GM12873 (cell line): Measurements from ENCODE around the gene LOC101059915.

Experiments
- TF ChIP-seq, protein P1 (sequence below): IDR thresholded peaks from 2 replicates; pipeline ENCODE4 v1.5.1; 2012; ENCODE audit warnings: low read depth, mild to moderate bottlenecking, moderate library complexity, low read length, control low read depth; ENCODE audit not compliant: insufficient read depth; ENCODE audit errors: missing control alignments

The LOC101059915 gene

DNA sequence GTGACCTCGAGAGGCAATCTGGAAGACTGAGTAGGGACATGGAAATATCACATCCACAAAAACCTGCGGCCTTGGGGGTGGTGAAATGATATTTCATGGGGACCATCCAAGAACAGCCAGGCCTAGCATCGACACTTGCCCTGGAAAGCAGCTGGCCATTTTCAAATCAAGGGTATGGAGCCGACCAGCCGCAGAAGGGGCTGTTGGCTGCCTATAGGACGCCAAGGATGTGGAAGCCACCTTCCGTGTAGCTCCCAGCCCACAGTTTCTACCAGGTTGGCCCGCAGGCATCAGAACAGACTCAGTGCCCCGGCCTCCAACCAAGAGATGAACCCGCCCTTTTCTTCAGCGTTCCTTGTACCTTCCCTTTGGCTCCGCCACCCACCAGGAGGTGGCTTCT is 5.4 kb upstream of the LOC101059915 start:
- TF ChIP-seq, protein P1, sequence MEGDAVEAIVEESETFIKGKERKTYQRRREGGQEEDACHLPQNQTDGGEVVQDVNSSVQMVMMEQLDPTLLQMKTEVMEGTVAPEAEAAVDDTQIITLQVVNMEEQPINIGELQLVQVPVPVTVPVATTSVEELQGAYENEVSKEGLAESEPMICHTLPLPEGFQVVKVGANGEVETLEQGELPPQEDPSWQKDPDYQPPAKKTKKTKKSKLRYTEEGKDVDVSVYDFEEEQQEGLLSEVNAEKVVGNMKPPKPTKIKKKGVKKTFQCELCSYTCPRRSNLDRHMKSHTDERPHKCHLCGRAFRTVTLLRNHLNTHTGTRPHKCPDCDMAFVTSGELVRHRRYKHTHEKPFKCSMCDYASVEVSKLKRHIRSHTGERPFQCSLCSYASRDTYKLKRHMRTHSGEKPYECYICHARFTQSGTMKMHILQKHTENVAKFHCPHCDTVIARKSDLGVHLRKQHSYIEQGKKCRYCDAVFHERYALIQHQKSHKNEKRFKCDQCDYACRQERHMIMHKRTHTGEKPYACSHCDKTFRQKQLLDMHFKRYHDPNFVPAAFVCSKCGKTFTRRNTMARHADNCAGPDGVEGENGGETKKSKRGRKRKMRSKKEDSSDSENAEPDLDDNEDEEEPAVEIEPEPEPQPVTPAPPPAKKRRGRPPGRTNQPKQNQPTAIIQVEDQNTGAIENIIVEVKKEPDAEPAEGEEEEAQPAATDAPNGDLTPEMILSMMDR = no peak

DNA sequence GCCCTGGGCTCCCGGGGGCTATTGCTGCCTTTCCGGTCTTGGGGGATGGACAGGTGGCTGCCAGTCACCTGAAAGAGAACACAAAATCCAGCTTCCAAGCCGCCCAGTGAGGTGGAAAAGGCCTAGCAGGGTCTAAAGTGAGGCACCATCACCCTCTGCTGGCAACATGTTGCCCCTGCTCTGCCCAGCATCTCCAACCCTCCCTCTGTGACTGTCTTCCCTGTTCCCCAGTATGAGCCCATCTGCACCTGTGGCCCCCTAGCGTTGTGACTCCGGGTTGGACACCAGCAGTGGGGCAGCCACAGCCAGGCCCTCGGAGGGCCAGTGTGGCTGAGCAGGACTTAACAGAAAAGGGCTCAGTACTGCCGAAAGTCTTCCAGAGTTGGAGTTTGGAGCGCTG is 3.1 kb upstream of the LOC101059915 start:
- TF ChIP-seq, protein P1 = peak; percentile 51

DNA sequence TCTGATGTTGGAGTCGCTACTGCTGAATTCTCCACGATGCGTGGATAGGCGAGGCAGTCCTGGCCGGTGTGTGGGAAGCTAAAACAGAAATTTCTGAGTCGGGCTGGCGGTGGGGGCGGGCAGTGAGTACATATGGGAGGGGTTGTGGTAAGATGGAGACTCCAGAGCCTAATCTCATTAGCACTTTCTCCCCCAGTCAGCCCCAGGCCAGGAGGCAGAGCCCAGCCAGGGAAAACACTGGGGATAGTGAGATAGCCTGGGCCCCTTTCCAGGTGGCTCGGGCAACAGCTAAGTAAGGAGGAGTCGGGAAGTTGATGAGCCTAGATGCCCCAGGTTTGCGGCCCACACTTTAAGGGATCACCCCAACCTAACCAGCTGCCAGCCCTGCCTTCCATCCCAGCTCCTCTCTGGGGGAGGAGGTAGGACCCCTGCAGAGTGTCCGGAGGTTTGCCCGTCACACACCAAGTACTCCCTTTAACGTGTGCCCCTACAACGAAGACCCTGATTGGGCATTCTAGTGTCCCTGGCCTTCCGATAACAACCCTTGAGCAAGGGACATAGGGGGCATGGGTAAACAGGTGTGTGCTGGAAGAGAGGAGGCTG is 2.4 kb upstream of the LOC101059915 start:
- TF ChIP-seq, protein P1 = no peak

DNA sequence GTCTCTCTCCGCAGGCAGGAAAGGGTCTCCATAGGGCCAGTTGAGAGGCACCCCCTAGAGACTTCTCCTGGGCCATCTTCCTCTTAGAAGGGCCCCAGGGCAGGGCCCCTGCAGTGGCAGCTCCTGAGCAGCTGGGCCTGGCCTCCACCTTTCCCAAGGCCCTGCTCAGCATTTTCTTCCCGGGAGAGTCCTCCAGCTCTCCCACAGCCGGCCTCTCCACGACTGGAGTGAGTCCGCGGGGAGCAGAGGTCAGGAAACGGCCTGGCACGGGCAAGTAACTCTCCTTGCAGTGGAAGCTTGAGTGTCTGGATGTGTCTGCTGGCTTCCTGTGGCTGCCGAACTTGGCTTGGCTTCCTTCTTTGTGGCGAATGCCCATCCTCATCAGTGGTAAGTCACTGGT is 1.6 kb upstream of the LOC101059915 start:
- TF ChIP-seq, protein P1 = no peak

DNA sequence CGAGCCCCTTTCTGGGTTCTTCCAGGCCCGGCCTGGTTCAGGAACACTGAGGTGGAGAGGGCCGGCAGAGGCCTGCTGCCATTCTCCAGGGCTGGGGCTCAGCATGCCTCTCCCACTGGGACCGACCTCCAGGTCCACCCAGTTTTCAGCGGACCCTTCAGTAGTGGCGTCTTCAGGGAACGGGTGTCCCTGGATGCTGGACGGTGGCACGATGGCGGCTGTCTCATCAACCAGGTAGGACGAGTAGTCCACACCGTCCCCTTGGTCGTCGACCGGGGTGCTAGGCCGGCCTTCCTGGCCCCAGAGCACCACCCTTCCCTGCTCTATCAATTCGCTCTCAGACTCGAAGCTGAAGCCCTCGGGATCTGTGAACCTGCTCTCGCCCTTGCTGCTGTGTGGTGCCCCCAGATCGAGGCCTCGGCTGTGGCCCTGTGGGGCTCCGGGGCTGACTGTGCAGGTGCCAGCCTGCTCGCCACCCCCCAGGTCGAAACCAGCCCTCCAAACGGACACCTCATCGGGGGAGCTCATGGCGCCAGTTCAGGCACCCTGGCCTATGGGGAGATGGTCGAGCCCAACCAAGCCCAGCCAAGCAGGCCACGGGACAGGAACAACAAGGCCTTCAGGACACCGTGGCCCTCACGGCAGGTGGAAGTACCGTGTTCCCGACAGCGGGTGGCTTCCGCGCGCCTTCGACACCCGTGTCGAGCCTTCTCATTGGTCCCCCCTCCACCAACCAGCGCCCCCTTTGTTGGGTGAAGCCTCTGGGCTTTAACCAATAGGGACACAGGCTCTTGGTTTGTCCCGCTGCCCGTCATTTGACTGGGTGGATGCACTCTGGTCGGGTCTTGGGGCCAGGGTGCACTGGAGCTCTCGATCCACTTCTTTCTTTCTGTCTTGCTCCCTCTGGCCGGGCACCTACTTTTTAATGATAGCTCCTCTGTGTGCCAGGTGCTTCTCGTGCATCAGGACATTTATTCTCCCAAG is 814 bp upstream of the LOC101059915 start:
- TF ChIP-seq, protein P1 = no peak

DNA sequence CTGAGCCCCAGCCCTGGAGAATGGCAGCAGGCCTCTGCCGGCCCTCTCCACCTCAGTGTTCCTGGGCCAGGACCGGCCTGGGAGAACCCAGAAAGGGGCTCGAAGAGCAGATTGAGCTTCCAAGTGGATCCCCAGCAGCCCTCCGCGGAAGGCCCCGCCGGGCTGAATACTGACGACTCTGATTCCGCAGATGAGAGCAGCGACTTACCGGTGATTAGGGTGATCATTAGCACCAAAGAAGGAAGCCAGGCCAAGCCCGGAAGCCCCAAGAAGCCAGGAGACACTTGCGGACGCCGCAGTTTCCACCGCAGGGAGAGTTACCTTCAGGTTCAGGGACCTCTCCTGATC is 876 bp downstream of the LOC101059915 start:
- TF ChIP-seq, protein P1 = no peak

DNA sequence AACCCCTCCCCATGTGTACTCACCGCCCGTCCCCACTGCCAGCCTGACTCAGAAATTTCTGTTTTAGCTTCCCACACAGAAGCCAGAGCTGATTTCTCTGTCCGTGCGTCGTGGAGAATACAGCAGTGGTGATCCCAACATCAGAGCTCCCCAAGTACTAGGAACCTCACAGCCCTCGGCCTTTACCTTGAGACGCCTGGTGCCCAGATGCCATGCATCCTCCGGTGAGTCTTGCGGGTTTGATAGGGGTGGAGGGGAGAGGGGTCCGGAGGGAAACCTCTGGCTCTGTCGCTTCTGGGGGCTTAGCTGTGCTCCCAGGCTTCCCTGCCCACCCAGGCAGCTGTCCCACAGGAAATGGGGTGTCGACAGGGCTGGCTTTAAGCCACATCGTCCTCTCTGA is 2.1 kb downstream of the LOC101059915 start:
- TF ChIP-seq, protein P1 = no peak
